Keratinocyte (primary cell): Measurements from ENCODE around the gene PLD4. TPM values are rescaled to one million over a fixed set of nuclear protein-coding genes. Genes with fewer than 3 reads are reported as not detected.

Source experiments
- DNase-seq: peaks from one replicate; pipeline ENCODE4 v3.0.0-alpha.2; 2011; ENCODE audit warnings: low read depth, missing footprints, low spot score
- FAIRE-seq: peaks from 2 replicates; lab custom pipeline; 2011; peaks lifted over from hg19 to GRCh38; lab: Jason Lieb, UNC
- H2AFZ ChIP-seq: 2 replicates; pipeline ENCODE4 v1.6.0; 2012; ENCODE audit warnings: low read length, control low read depth, inconsistent platforms; ENCODE audit not compliant: control insufficient read depth
- H3K27ac ChIP-seq: 2 replicates; pipeline ENCODE4 v1.5.1; 2011; ENCODE audit warnings: low read length; ENCODE audit not compliant: control insufficient read depth, insufficient read depth
- H3K27me3 ChIP-seq: 3 replicates; pipeline ENCODE4 v1.6.0; 2011; ENCODE audit warnings: low read length; ENCODE audit not compliant: control insufficient read depth, insufficient read depth; ENCODE audit errors: extremely low read depth
- H3K36me3 ChIP-seq, 2 experiments: 2 replicates in 1 of 2; 3 replicates in 1 of 2; pipeline ENCODE4 v1.5.1; 2011; ENCODE audit warnings: low read length in 2 of 2, mild to moderate bottlenecking in 1 of 2; ENCODE audit not compliant: control insufficient read depth in 2 of 2, insufficient read depth in 2 of 2; ENCODE audit errors: extremely low read depth in 1 of 2
- H3K4me1 ChIP-seq: 3 replicates; pipeline ENCODE4 v1.5.1; 2011; ENCODE audit warnings: low read length; ENCODE audit not compliant: control insufficient read depth, insufficient read depth; ENCODE audit errors: extremely low read depth
- H3K4me2 ChIP-seq: 3 replicates; pipeline ENCODE4 v1.6.0; 2011; ENCODE audit warnings: low read depth, low read length; ENCODE audit not compliant: control insufficient read depth, insufficient read depth; ENCODE audit errors: extremely low read depth
- H3K4me3 ChIP-seq, 3 experiments: fragments of 200-600 bp in 1 of 3; sonication (generic) in 1 of 3; 2 replicates in 2 of 3; 3 replicates in 1 of 3; pipeline ENCODE4 v1.5.1; 2011 to 2016; ENCODE audit warnings: low read length in 3 of 3, mild to moderate bottlenecking in 3 of 3, control low read depth in 2 of 3, inconsistent platforms in 1 of 3, low read depth in 1 of 3, mixed read lengths in 1 of 3, mixed run types in 1 of 3, moderate library complexity in 1 of 3; ENCODE audit not compliant: control insufficient read depth in 2 of 3, insufficient read depth in 2 of 3; ENCODE audit errors: extremely low read depth in 1 of 3
- H3K79me2 ChIP-seq: 2 replicates; pipeline ENCODE4 v1.6.0; 2012; ENCODE audit warnings: low read length; ENCODE audit not compliant: control insufficient read depth, insufficient read depth
- H3K9ac ChIP-seq: 3 replicates; pipeline ENCODE4 v1.6.0; 2011; ENCODE audit warnings: low read length; ENCODE audit not compliant: control insufficient read depth, insufficient read depth; ENCODE audit errors: extremely low read depth
- H3K9me1 ChIP-seq: 3 replicates; pipeline ENCODE4 v1.6.0; 2011; ENCODE audit warnings: low read length; ENCODE audit not compliant: control insufficient read depth, insufficient read depth; ENCODE audit errors: extremely low read depth
- H3K9me3 ChIP-seq: 2 replicates; pipeline ENCODE4 v1.5.1; 2012; ENCODE audit warnings: low read depth, low read length; ENCODE audit not compliant: control insufficient read depth
- H4K20me1 ChIP-seq: 3 replicates; pipeline ENCODE4 v1.6.0; 2011; ENCODE audit warnings: low read length; ENCODE audit not compliant: control insufficient read depth, insufficient read depth; ENCODE audit errors: extremely low read depth
- EZH2 ChIP-seq: IDR thresholded peaks from one replicate; pipeline ENCODE4 v1.6.1; 2012; ENCODE audit warnings: inconsistent platforms, mild to moderate bottlenecking, low read length, moderate library complexity
- dilution Hi-C: fragments of 300-500 bp; cut with MboI; formaldehyde crosslinking; loops from one replicate; pipeline ENCODE4 v1.7.0; 2020; ENCODE audit warnings: low sequenced_read_pairs; ENCODE audit not compliant: extremely low pct_ligation_motif_present
- polyA plus RNA-seq, 5 experiments: library from polyadenylated mRNA; depleted of rRNA in 3 of 5; stranded (reverse) in 3 of 5; stranded (forward) in 1 of 5; unstranded in 1 of 5; fragments of >200 nt; gene quantifications; 1 replicate in 1 of 5; 2 replicates in 3 of 5; 3 replicates in 1 of 5; pipeline versions ENCODE4 v1.2.1 to v1.2.3, GENCODE V29; 2011 to 2012; ENCODE audit warnings: missing spikeins in 2 of 5, low read depth in 1 of 5, low replicate concordance in 1 of 5
- TF ChIP-seq, protein P1 (sequence below), 3 experiments: IDR thresholded peaks in 1 of 3; conservative IDR thresholded peaks in 1 of 3; optimal IDR thresholded peaks in 1 of 3; 2 replicates in 2 of 3; 3 replicates in 1 of 3; pipeline versions ENCODE3 to v1.5.1; 2011; ENCODE audit warnings: low read length in 3 of 3, mild to moderate bottlenecking in 3 of 3, moderate library complexity in 2 of 3, control low read depth in 1 of 3, inconsistent platforms in 1 of 3; ENCODE audit not compliant: insufficient read depth in 2 of 3; ENCODE audit errors: extremely low read depth in 1 of 3

Gene PLD4
- polyA plus RNA-seq, 1 donor (not counting 4 experiments of a cell fraction or from before 2014, with no cell fraction given), result not detected

DNA sequence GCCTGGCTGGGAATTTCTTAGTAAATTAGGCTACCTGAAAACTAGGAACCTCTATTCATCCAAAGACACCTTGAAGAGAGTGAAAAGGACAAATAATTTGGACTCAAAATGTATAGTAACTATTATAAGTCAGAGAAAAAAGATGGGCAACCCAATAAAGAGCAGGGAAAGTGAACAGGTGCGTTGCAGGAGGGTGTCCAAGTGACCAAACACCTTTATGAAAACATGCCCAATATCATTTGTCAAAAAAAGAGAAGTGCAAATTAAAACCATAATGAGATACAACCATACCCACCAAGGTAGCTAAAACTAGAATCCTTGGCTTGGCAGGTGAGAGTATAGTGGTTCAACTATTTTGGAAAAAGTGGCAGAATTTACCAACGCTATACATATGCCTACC lies 24.9 kb upstream of the PLD4 start:
- Histone ChIP-seq H3K4me2 (no peak overlapping the region), H3K4me1 (peaks cover 3% of the 10 kb centered on the region), H3K9ac (no peak overlapping the region), H3K9me3 (no peaks in the 10 kb centered on the region), H3K9me1 (no peaks in the 10 kb centered on the region), H2AFZ (no peak overlapping the region), H3K79me2 (no peaks in the 10 kb centered on the region), H3K27me3 (peaks cover 13% of the 10 kb centered on the region), H4K20me1 (no peaks in the 10 kb centered on the region), H3K27ac (no peak overlapping the region), H3K4me3 (no peak overlapping the region), H3K36me3 (peaks cover 5 to 8% of the 10 kb centered on the region in 2 experiments)
- no peak for DNase-seq
- FAIRE-seq, result no peak
- dilution Hi-C loops, result no loop called here
- no peak for TF ChIP-seq EZH2
- TF ChIP-seq, protein P1, sequence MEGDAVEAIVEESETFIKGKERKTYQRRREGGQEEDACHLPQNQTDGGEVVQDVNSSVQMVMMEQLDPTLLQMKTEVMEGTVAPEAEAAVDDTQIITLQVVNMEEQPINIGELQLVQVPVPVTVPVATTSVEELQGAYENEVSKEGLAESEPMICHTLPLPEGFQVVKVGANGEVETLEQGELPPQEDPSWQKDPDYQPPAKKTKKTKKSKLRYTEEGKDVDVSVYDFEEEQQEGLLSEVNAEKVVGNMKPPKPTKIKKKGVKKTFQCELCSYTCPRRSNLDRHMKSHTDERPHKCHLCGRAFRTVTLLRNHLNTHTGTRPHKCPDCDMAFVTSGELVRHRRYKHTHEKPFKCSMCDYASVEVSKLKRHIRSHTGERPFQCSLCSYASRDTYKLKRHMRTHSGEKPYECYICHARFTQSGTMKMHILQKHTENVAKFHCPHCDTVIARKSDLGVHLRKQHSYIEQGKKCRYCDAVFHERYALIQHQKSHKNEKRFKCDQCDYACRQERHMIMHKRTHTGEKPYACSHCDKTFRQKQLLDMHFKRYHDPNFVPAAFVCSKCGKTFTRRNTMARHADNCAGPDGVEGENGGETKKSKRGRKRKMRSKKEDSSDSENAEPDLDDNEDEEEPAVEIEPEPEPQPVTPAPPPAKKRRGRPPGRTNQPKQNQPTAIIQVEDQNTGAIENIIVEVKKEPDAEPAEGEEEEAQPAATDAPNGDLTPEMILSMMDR (optimal IDR thresholded peaks at IDR 0.05 in 1 of 3, IDR thresholded peaks at IDR 0.05 in 1 of 3, conservative IDR thresholded peaks at IDR 0.05 in 1 of 3; ENCODE audit: extremely low read depth in 1 of 3, insufficient read depth in 2 of 3, low read length in 3 of 3), result no peak

DNA sequence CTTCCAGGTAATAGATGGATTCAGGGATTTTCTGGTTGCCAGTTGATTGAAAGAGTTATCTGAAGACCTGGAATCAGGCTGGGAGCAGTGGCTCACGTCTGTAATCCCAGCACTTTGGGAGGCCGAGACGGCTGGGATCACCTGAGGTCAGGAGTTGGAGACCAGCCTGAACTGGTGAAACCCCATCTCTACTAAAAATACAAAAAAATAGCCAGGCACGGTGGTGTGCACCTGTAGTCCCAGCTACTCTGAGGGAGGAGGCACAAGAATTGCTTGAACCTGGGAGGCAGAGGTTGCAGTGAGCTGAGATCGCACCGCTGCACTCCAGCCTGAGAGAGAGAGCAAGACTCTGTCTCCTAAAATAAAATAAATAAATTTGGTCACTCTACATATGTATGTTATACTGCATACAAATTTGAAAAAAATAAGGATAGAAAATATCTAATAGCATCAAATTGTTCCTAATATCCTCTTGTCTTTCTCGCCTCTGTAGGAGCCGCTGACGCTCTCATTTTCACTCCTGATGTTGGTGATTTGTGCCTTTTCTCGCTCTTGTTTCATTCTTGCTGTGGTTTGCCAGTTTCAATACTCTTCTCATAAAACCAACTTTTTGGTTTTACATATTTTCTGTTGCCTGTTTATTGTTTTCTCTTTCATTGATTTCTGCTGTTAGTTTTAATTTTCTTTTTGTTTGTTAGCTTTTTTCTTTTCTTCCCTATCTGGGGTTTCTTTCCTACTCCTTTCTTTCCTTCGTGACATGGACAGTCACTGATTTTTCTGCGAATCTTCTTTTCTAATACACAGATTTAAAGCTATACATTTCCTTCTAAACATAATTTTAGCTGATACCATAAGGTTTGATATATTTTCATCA lies 23.8 kb upstream of the PLD4 start:
- Histone ChIP-seq H3K9me1 (no peaks in the 10 kb centered on the region), H3K4me2 (no peak overlapping the region), H3K27me3 (peaks cover 18% of the 10 kb centered on the region), H3K4me1 (peaks cover 3% of the 10 kb centered on the region), H3K9ac (no peak overlapping the region), H3K79me2 (no peaks in the 10 kb centered on the region), H2AFZ (no peak overlapping the region), H3K4me3 (no peak overlapping the region), H3K27ac (no peak overlapping the region), H3K9me3 (no peaks in the 10 kb centered on the region), H4K20me1 (no peaks in the 10 kb centered on the region), H3K36me3 (no peaks in the 10 kb centered on the region)
- TF ChIP-seq EZH2, result no peak
- TF ChIP-seq, protein P1 (optimal IDR thresholded peaks at IDR 0.05 in 1 of 3, IDR thresholded peaks at IDR 0.05 in 1 of 3, conservative IDR thresholded peaks at IDR 0.05 in 1 of 3; ENCODE audit: extremely low read depth in 1 of 3, insufficient read depth in 2 of 3, low read length in 3 of 3), result no peak
- dilution Hi-C loops, result no loop called here
- no peak for FAIRE-seq
- DNase-seq, result no peak
